Heart right ventricle (tissue), 16 donors: ENCODE results near the gene DERA. TPM values are rescaled to one million over a fixed set of nuclear protein-coding genes. Genes with fewer than 3 reads are reported as not detected.

ENCODE experiments used
- ATAC-seq, 8 donors: fragments of 200-7000 bp; cut with Tn5 transposase; one replicate each; pipeline ENCODE4 v1.9.1; 2020; ENCODE audit warnings: mild to moderate bottlenecking in 8 of 8, moderate library complexity in 8 of 8, moderate number of reproducible peaks in 1 of 8
- DNase-seq, 2 donors: peaks; one replicate each; pipeline ENCODE4 v3.0.0-alpha.2; 2020
- H3K27ac ChIP-seq, 10 donors: fragments of 200-600 bp; sonication (generic) in 2 of 10; one replicate each; pipeline versions ENCODE4 v1.5.0 to v1.8.0; 2020 to 2022; ENCODE audit warnings: mild to moderate bottlenecking in 3 of 10
- H3K27me3 ChIP-seq, 7 donors: fragments of 200-600 bp; one replicate each; pipeline ENCODE4 v1.8.0; 2021 to 2022; ENCODE audit warnings: mild to moderate bottlenecking in 2 of 7
- H3K36me3 ChIP-seq, 9 donors: fragments of 200-600 bp; sonication (generic) in 1 of 9; one replicate each; pipeline versions ENCODE4 v1.5.0 to v1.8.0; 2020 to 2022; ENCODE audit warnings: mild to moderate bottlenecking in 2 of 9
- H3K4me1 ChIP-seq, 9 donors: fragments of 200-600 bp; sonication (generic) in 1 of 9; one replicate each; pipeline versions ENCODE4 v1.5.0 to v1.8.0; 2020 to 2022; ENCODE audit warnings: mild to moderate bottlenecking in 4 of 9
- H3K4me3 ChIP-seq, 10 donors: fragments of 200-600 bp; sonication (generic) in 2 of 10; one replicate each; pipeline versions ENCODE4 v1.5.0 to v1.8.0; 2020 to 2022; ENCODE audit warnings: mild to moderate bottlenecking in 7 of 10, moderate library complexity in 2 of 10
- H3K9me3 ChIP-seq, 11 donors: fragments of 200-600 bp in 10 of 11; sonication (generic) in 2 of 11; one replicate each; pipeline versions ENCODE4 v1.5.0 to v1.8.0; 2013 to 2022; ENCODE audit warnings: mild to moderate bottlenecking in 2 of 11, control low read depth in 1 of 11, moderate library complexity in 1 of 11
- WGBS, 2 donors: extraction: QIAGEN DNeasy Blood & Tissue Kit; methylation state at CpG; one replicate each; pipeline ENCODE4 v1.1.7; 2013; ENCODE audit warnings: inconsistent platforms in 1 of 2; 5-methylcytosine and 5-hydroxymethylcytosine counted together
- intact Hi-C, 10 donors: fragments of 100-400 bp; cut with DNase I; formaldehyde crosslinking; loops; one replicate each; pipeline versions ENCODE4 v1.11.1 to v1.14.2; 2022
- polyA plus RNA-seq, 2 donors: library from polyadenylated mRNA; stranded (reverse); fragments of 200-250 nt; gene quantifications; one replicate each; pipeline ENCODE4 v1.2.3, GENCODE V29; 2013
- total RNA-seq, 10 donors: library from RNA; stranded (reverse); fragmentation: NEBNext Ultra II Directional in 3 of 10; extraction: Animal tissue kit (Norgen Biotek cat#: 25700) in 3 of 10; gene quantifications; one replicate each; pipeline versions ENCODE4 v1.2.1 to v1.2.4, GENCODE V29; 2021 to 2023
- TF ChIP-seq, protein P1 (sequence below), 9 donors: fragments of 200-600 bp; sonication (generic) in 2 of 9; IDR thresholded peaks; one replicate each; pipeline versions ENCODE4 v1.5.0 to v1.8.0; 2021 to 2022; ENCODE audit warnings: antibody characterized with exemption in 9 of 9, mild to moderate bottlenecking in 5 of 9, moderate library complexity in 1 of 9
- donor health status: Arrhythmogenic right ventricular cardiomyopathy.
- donor health status: ischemic (EF 13 %, LVEDD 7.1; RV severe dilation, severe dysfunction).
- donor health status: healthy with polysubstance abuse.
- donor health status: DM: no; HTN: yes; CAD: no.
- donor health status: DM: no; HTN: no; CAD: no.
- donor health status: ischemic (EF 25% LVEDD 6.9; RV normal size, moderate dysfunction).
- donor health status: ischemic (EF 25% LVEDD 5.7; RV mildly dilated, moderate dysfunction).
- donor health status: healthy.
- donor health status: DM: yes; HTN: yes; CAD: no.
- donor health status: Ischemic cardiomyopathy.
- donor health status: ischemic (EF 35%, LVEDD 5.7; RV mildly dilated, moderate dysfunction).
- donor health status: nonischemic (EF 11% LVEDD 7.7; RV severe dilation, severe dysfunction).
- donor health status: DM: yes; HTN: yes; CAD: no.
- donor health status: PGD.
- donor health status: ischemic (EF 29% LVEDD 5.4; RV normal size, mild dysfunction).
- donor health status: nonischemic (EF 23%, LVEDD 6.1; RV moderate dilation, normal function).

Gene DERA
- total and polyA plus RNA-seq, 12 donors = 14.6 to 23.8 (median 19.2) TPM

DNA sequence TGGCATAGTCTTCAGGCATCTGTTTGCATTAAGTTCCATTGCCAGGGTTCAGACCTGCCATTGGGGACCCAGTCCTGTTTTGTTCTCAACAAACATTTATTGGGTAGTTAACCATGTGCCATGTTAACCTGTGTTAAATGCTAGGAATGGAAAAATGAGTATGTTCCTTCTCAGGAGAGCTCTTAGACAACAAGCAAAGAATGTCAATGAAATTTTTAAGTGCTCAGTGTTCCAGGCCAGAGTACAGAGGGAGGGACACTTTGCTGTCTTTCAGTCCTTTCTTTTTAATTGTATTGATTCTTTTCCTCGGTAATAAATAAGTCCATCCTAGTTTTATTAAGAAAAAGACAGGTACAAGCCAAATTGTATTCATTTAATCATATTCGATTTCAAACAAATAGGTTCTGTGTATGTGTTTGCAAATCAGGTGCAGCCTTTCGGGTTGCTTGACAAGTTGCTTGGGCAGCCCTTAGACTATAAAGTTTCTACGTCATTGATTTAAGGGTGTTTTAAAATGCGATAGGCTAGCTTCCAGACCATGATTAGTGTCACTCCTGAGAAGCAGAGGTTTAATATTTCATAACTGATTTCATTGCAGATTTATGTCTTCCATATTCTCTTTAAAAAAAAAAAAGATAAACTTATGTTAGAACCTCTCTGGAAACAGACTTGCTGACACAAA is 123.1 kb downstream of the DERA start:
- TF ChIP-seq, protein P1, sequence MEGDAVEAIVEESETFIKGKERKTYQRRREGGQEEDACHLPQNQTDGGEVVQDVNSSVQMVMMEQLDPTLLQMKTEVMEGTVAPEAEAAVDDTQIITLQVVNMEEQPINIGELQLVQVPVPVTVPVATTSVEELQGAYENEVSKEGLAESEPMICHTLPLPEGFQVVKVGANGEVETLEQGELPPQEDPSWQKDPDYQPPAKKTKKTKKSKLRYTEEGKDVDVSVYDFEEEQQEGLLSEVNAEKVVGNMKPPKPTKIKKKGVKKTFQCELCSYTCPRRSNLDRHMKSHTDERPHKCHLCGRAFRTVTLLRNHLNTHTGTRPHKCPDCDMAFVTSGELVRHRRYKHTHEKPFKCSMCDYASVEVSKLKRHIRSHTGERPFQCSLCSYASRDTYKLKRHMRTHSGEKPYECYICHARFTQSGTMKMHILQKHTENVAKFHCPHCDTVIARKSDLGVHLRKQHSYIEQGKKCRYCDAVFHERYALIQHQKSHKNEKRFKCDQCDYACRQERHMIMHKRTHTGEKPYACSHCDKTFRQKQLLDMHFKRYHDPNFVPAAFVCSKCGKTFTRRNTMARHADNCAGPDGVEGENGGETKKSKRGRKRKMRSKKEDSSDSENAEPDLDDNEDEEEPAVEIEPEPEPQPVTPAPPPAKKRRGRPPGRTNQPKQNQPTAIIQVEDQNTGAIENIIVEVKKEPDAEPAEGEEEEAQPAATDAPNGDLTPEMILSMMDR (IDR thresholded peaks at IDR 0.05) = no peak
- Histone ChIP-seq H3K36me3 (peaks cover 0 to 64% (median 10%) of the 10 kb centered on the region in 9 donors), H3K9me3 (no peaks in the 10 kb centered on the region), H3K27me3 (no peaks in the 10 kb centered on the region), H3K4me1 (no peaks in the 10 kb centered on the region), H3K4me3 (no peak overlapping the region), H3K27ac (no peak overlapping the region)
- ATAC-seq = no peak
- intact Hi-C loops = loop anchor here in 1 of 10 donors (2.0 kb wide), 1 partner anchor 47 kb away; no protein-coding TSS in a partner anchor
- 98 to 99% methylated on average over 5 of the region's 5 CpGs for WGBS, 2 donors
- no peak for DNase-seq

DNA sequence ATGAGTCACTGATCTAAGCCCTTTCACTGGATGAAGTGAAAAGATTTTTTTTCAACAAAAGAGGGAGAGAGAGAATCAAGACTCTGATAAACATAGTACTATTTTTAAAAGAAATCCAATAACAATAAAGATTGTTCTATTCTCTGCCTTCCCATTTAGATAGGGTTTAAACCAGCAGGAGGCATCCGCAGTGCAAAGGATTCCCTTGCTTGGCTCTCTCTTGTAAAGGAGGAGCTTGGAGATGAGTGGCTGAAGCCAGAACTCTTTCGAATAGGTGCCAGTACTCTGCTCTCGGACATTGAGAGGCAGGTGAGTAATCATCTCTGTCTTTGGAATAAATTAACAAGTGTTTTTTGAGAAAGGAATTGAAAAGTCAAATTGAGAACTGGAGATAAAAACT is 124.9 kb downstream of the DERA start:
- H3K27ac ChIP-seq = no peak overlapping the region
- no peak overlapping the region for H3K4me3 ChIP-seq
- DNase-seq = no peak
- H3K27me3 ChIP-seq = no peaks in the 10 kb centered on the region
- no peak for ATAC-seq
- intact Hi-C loops = no loop called here
- H3K4me1 ChIP-seq = no peaks in the 10 kb centered on the region
- TF ChIP-seq, protein P1 (IDR thresholded peaks at IDR 0.05) = no peak
- no peaks in the 10 kb centered on the region for H3K9me3 ChIP-seq
- 94 to 97% methylated on average over 3 of the region's 3 CpGs for WGBS, 2 donors
- peaks cover 0 to 66% (median 10%) of the 10 kb centered on the region in 9 donors for H3K36me3 ChIP-seq

DNA sequence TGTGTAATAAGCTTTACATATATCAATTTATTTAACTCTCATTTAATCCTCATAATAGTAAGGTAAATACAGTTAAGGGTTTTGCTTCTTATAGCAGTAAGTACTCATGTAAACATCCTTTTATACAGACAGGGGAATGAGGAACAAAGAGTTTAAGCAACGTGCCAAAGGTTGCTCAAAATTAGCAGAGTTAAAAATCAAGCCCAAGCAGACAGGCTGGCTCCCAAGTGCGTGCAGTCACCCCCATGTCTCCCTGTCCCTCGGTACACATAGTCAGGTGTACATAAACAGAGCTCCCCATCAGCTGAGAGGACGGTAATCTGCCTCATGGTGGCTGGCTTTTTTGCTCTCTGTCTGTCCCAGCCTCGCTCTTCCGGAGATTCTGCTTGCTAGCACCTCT is 126.4 kb downstream of the DERA start:
- DNase-seq (no peak), ATAC-seq (no peak)
- H3K27me3 ChIP-seq = no peaks in the 10 kb centered on the region
- intact Hi-C loops = no loop called here
- WGBS, 2 donors = 88 to 96% methylated on average over 6 of the region's 6 CpGs
- H3K9me3 ChIP-seq = peaks cover 0 to 13% (median 6%) of the 10 kb centered on the region in 11 donors
- H3K36me3 ChIP-seq = peaks cover 0 to 62% (median 10%) of the 10 kb centered on the region in 9 donors
- TF ChIP-seq, protein P1 (IDR thresholded peaks at IDR 0.05) = no peak
- no peak overlapping the region for H3K4me3 ChIP-seq
- no peaks in the 10 kb centered on the region for H3K4me1 ChIP-seq
- H3K27ac ChIP-seq = no peak overlapping the region

DNA sequence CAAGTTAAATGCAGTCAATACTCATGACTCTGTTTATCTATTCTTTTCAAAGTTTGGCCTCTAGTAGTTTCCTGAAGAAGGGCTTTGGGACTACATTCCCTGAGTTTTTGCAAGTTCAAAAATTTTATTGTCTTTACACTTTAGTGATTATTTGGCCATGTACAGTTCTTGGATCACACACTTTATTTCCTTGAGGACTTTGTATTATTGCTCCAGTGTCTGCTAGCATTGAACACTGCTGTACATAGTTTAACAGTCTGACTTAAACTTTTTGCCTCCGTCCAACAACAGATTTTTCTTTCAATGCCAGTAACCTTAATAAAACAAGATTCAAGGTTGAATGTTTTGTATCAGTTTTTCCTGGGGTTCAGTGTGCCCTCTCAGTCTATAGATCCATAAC is 132.3 kb downstream of the DERA start:
- WGBS, 2 donors = 93 to 95% methylated on average over 1 of the region's 1 CpG
- TF ChIP-seq, protein P1 (IDR thresholded peaks at IDR 0.05) = no peak
- intact Hi-C loops = no loop called here
- no peaks in the 10 kb centered on the region for H3K4me1 ChIP-seq
- H3K9me3 ChIP-seq = peaks cover 0 to 40% (median 20%) of the 10 kb centered on the region in 11 donors
- no peak overlapping the region for H3K4me3 ChIP-seq
- peaks cover 0 to 16% (median 0%) of the 10 kb centered on the region in 9 donors for H3K36me3 ChIP-seq
- ATAC-seq (no peak), DNase-seq (no peak)
- H3K27ac ChIP-seq = no peak overlapping the region
- H3K27me3 ChIP-seq = no peaks in the 10 kb centered on the region
